Esophagus muscularis mucosa (tissue), 4 donors: ENCODE results near the gene SRRT.

Experiments used
- CTCF ChIP-seq, 3 experiments: fragments of 200-600 bp in 2 of 3; fragments of 450-650 bp in 1 of 3; sonication (generic) in 2 of 3; IDR thresholded peaks; one replicate each; pipeline ENCODE4 v1.5.1; 2017 to 2019; ENCODE audit warnings: antibody characterized with exemption in 3 of 3, mild to moderate bottlenecking in 2 of 3, moderate library complexity in 1 of 3
- EP300 ChIP-seq: sonication (generic); formaldehyde crosslinking; IDR thresholded peaks from one replicate; pipeline ENCODE4 v1.6.1; 2017; ENCODE audit warnings: antibody characterized with exemption
- POLR2A ChIP-seq: fragments of 450-650 bp; IDR thresholded peaks from one replicate; pipeline ENCODE4 v1.6.1; 2017; ENCODE audit warnings: antibody characterized with exemption, moderate library complexity, mild to moderate bottlenecking, low read depth
- POLR2AphosphoS5 ChIP-seq, 2 donors: sonication (generic); formaldehyde crosslinking; IDR thresholded peaks; one replicate each; pipeline ENCODE4 v1.6.1; 2017; ENCODE audit warnings: antibody characterized with exemption in 2 of 2

- no peak for TF ChIP-seq EP300
- no peak for TF ChIP-seq CTCF (IDR thresholded peaks at IDR 0.05)
- no peak for TF ChIP-seq POLR2AphosphoS5 (IDR thresholded peaks at IDR 0.05)
- no peak for TF ChIP-seq POLR2A
These were observed 16.8 kb downstream of the SRRT start for GRCh38 chr7:100891568-100892247.
